ENCODE results near the gene KCNK15.

GRCh38 chr20:44743916-44744655, 1.6 kb upstream of the KCNK15 start:
- TF ChIP-seq POLR2A (IDR thresholded peaks at IDR 0.05) (no peak), CTCF (IDR thresholded peaks at IDR 0.05) (no peak)
